ENCODE data around the gene ANGPTL3.
"Not testable (repeated sequence)": the region's sequence is repeated elsewhere in the genome, so short reads cannot be mapped to it uniquely, and the experiment has no call there.

ANGPTL3 gene, protein sequence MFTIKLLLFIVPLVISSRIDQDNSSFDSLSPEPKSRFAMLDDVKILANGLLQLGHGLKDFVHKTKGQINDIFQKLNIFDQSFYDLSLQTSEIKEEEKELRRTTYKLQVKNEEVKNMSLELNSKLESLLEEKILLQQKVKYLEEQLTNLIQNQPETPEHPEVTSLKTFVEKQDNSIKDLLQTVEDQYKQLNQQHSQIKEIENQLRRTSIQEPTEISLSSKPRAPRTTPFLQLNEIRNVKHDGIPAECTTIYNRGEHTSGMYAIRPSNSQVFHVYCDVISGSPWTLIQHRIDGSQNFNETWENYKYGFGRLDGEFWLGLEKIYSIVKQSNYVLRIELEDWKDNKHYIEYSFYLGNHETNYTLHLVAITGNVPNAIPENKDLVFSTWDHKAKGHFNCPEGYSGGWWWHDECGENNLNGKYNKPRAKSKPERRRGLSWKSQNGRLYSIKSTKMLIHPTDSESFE

DNA sequence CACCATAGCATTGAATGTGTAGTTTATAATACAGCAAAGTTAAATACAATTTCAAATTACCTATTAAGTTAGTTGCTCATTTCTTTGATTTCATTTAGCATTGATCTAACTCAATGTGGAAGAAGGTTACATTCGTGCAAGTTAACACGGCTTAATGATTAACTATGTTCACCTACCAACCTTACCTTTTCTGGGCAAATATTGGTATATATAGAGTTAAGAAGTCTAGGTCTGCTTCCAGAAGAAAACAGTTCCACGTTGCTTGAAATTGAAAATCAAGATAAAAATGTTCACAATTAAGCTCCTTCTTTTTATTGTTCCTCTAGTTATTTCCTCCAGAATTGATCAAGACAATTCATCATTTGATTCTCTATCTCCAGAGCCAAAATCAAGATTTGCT, at the start of gene ANGPTL3:
Gene ANGPTL3, plus strand, starts transcription at position 240 of the 400 bp plus-strand sequence. Its CDS starts 47 bp downstream, at position 287.
- DNase-seq (ENCODE audit: low spot score), result no peak
- TF ChIP-seq, protein P1, sequence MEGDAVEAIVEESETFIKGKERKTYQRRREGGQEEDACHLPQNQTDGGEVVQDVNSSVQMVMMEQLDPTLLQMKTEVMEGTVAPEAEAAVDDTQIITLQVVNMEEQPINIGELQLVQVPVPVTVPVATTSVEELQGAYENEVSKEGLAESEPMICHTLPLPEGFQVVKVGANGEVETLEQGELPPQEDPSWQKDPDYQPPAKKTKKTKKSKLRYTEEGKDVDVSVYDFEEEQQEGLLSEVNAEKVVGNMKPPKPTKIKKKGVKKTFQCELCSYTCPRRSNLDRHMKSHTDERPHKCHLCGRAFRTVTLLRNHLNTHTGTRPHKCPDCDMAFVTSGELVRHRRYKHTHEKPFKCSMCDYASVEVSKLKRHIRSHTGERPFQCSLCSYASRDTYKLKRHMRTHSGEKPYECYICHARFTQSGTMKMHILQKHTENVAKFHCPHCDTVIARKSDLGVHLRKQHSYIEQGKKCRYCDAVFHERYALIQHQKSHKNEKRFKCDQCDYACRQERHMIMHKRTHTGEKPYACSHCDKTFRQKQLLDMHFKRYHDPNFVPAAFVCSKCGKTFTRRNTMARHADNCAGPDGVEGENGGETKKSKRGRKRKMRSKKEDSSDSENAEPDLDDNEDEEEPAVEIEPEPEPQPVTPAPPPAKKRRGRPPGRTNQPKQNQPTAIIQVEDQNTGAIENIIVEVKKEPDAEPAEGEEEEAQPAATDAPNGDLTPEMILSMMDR (IDR thresholded peaks at IDR 0.05; ENCODE audit: extremely low read depth, missing control alignments), result no peak

- TF ChIP-seq, protein P1 (IDR thresholded peaks at IDR 0.05; ENCODE audit: extremely low read depth, missing control alignments), result no peak
- DNase-seq (ENCODE audit: low spot score), result no peak
Observed at GRCh38 chr1:62561306-62561705, 36.0 kb upstream of the ANGPTL3 start.

GRCh38 chr1:62567182-62567581, 30.1 kb upstream of the ANGPTL3 start:
- not testable (repeated sequence) for DNase-seq (ENCODE audit: low spot score)

GRCh38 chr1:62567926-62568325, 29.4 kb upstream of the ANGPTL3 start:
- DNase-seq (ENCODE audit: low spot score), result not testable (repeated sequence)

DNA sequence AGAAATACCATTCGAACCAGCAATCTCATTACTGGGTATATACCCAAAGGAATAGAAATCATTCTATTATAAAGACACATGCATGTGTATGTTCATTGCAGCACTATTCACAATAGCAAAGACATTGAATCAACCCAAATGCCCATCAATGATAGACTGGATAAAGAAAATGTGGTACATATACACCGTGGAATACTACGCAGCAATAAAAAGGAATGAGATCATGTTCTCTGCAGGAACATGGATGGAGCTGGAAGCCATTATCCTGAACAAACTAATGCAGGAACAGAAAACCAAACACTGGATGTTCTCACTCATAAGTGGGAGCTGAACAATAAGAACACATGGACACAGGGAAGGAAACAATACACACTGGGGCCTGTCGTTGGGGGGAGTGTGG, 25.8 kb upstream of the ANGPTL3 start:
- DNase-seq (ENCODE audit: low spot score), result not testable (repeated sequence)

- TF ChIP-seq, protein P1 (IDR thresholded peaks at IDR 0.05; ENCODE audit: extremely low read depth, missing control alignments), result no peak
- DNase-seq (ENCODE audit: low spot score), result no peak
Observed at GRCh38 chr1:62572476-62572875, 24.8 kb upstream of the ANGPTL3 start.

DNA sequence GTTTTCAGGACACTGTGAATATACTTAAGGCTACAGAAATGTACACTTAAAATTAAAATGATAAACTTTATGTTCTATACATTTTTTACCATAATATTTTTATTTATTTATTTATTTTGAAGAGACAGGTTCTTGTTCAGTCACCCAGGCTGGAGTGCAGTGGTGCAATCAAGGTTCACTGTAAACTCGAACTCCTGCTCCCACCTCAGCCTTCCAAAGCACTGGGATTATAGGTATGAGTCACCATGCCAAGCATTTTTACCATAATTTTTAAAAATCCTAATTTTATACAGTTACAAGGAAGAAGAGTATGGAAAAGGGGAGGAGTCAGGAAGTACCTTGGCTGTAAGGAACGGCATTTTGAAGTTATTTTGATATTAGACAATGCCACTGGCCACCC, 23.6 kb upstream of the ANGPTL3 start:
- no peak for DNase-seq (ENCODE audit: low spot score)
- TF ChIP-seq, protein P1 (IDR thresholded peaks at IDR 0.05; ENCODE audit: extremely low read depth, missing control alignments), result no peak

GRCh38 chr1:62585469-62586155, 11.7 kb upstream of the ANGPTL3 start:
- no peak for DNase-seq (ENCODE audit: low spot score)
- TF ChIP-seq, protein P1 (IDR thresholded peaks at IDR 0.05; ENCODE audit: extremely low read depth, missing control alignments), result no peak

GRCh38 chr1:62588000-62588399, 9.3 kb upstream of the ANGPTL3 start:
- TF ChIP-seq, protein P1 (IDR thresholded peaks at IDR 0.05; ENCODE audit: extremely low read depth, missing control alignments), result no peak
- no peak for DNase-seq (ENCODE audit: low spot score)

Measured in GM20000 (cell line).